IMR-90 (cell line): ENCODE measurements around the gene ZNF19. TPM values are rescaled to one million over a fixed set of nuclear protein-coding genes. Genes with fewer than 3 reads are reported as not detected.

ENCODE experiments used
- ATAC-seq: fragments of 200-7000 bp; cut with Tn5 transposase; 2 replicates; pipeline ENCODE4 v1.9.1; 2020; ENCODE audit warnings: low read depth, mild to moderate bottlenecking, moderate library complexity
- BruUV-seq: library from RNA; stranded (reverse); fragments of 400-500 nt; replicated peaks from 2 replicates; lab custom pipeline; 2021; lab: Mats Ljungman, UMichigan
- CTCF ChIA-PET: fragments of 300-600 bp; formaldehyde crosslinking; extraction: SDS; loops from one replicate; lab custom pipeline; 2021; ENCODE audit warnings: antibody characterized with exemption; lab: Yijun Ruan, JAX
- POLR2A ChIA-PET: fragments of 300-600 bp; sonication (Branson Sonifier 250); formaldehyde crosslinking; loops from one replicate; lab custom pipeline; 2022; ENCODE audit warnings: antibody characterized with exemption; ENCODE audit not compliant: unreplicated experiment; lab: Charles Lee
- DNase-seq: peaks from one replicate; pipeline ENCODE4 v3.0.0; 2013
- H2AFZ ChIP-seq: replicated peaks from 2 replicates; pipeline ENCODE3; 2013; ENCODE audit warnings: low read length, mild to moderate bottlenecking; ENCODE audit not compliant: poor library complexity
- H2AK5ac ChIP-seq: 2 replicates; pipeline ENCODE4 v1.6.1; 2013; ENCODE audit warnings: low read depth, low read length, inconsistent platforms
- H2AK9ac ChIP-seq: replicated peaks from 2 replicates; pipeline ENCODE3; 2013; ENCODE audit warnings: mild to moderate bottlenecking, low read depth, low read length, moderate library complexity; ENCODE audit not compliant: poor library complexity
- H2BK120ac ChIP-seq: 2 replicates; pipeline ENCODE4 v1.6.1; 2013; ENCODE audit warnings: low read depth, low read length, inconsistent platforms
- H2BK15ac ChIP-seq: 3 replicates; pipeline ENCODE4 v1.6.1; 2013; ENCODE audit warnings: low read depth, low read length, inconsistent platforms
- H2BK20ac ChIP-seq: 2 replicates; pipeline ENCODE4 v1.6.1; 2013; ENCODE audit warnings: low read depth, mild to moderate bottlenecking, inconsistent platforms, low read length, moderate library complexity
- H2BK5ac ChIP-seq: 2 replicates; pipeline ENCODE4 v1.6.1; 2013; ENCODE audit warnings: mild to moderate bottlenecking, low read depth, low read length, inconsistent platforms; ENCODE audit not compliant: poor library complexity, severe bottlenecking
- H3K14ac ChIP-seq: replicated peaks from 2 replicates; pipeline ENCODE4 v1.6.1; 2013; ENCODE audit warnings: low read depth, low read length, inconsistent platforms
- H3K18ac ChIP-seq: 2 replicates; pipeline ENCODE4 v1.6.1; 2013; ENCODE audit warnings: low read depth, low read length, control low read depth
- H3K23ac ChIP-seq: 2 replicates; pipeline ENCODE4 v1.6.1; 2013; ENCODE audit warnings: low read depth, low read length, inconsistent platforms
- H3K27ac ChIP-seq: 2 replicates; pipeline ENCODE4 v1.5.1; 2013; ENCODE audit warnings: mild to moderate bottlenecking, control low read depth, low read length; ENCODE audit not compliant: insufficient read depth
- H3K27me3 ChIP-seq: 2 replicates; pipeline ENCODE4 v1.6.1; 2013; ENCODE audit warnings: low read length; ENCODE audit not compliant: control insufficient read depth, insufficient read depth
- H3K36me3 ChIP-seq: 2 replicates; pipeline ENCODE4 v1.6.1; 2013; ENCODE audit warnings: low read length, mixed read lengths; ENCODE audit not compliant: control insufficient read depth, insufficient read depth
- H3K4ac ChIP-seq: 2 replicates; pipeline ENCODE4 v1.6.1; 2013; ENCODE audit warnings: low read depth, low read length, inconsistent platforms
- H3K4me1 ChIP-seq: 2 replicates; pipeline ENCODE4 v1.6.1; 2013; ENCODE audit warnings: low read length, mixed read lengths; ENCODE audit not compliant: control insufficient read depth, insufficient read depth
- H3K4me2 ChIP-seq: 2 replicates; pipeline ENCODE4 v1.6.1; 2013; ENCODE audit warnings: low read depth, mild to moderate bottlenecking, control low read depth, low read length, moderate library complexity
- H3K4me3 ChIP-seq: 2 replicates; pipeline ENCODE4 v1.5.1; 2013; ENCODE audit warnings: low read depth, mild to moderate bottlenecking, control low read depth, low read length, moderate library complexity; ENCODE audit not compliant: insufficient read depth
- H3K56ac ChIP-seq: 2 replicates; pipeline ENCODE4 v1.6.1; 2013; ENCODE audit warnings: low read length, inconsistent platforms; ENCODE audit not compliant: insufficient read depth; ENCODE audit errors: extremely low read depth
- H3K79me1 ChIP-seq, 2 experiments: 2 replicates each; pipeline ENCODE4 v1.6.1; 2013; ENCODE audit warnings: low read length in 2 of 2, inconsistent platforms in 1 of 2, low read depth in 1 of 2
- H3K9ac ChIP-seq: 2 replicates; pipeline ENCODE4 v1.6.1; 2013; ENCODE audit warnings: low read depth, low read length, control low read depth
- H3K9me1 ChIP-seq: 2 replicates; pipeline ENCODE4 v1.6.1; 2013; ENCODE audit warnings: low read length, inconsistent platforms; ENCODE audit not compliant: insufficient read depth
- H3K9me3 ChIP-seq: 2 replicates; pipeline ENCODE4 v1.6.1; 2013; ENCODE audit warnings: low read length; ENCODE audit not compliant: control insufficient read depth, insufficient read depth
- H4K20me1 ChIP-seq: 2 replicates; pipeline ENCODE4 v1.6.1; 2013; ENCODE audit warnings: low read length, inconsistent platforms; ENCODE audit not compliant: insufficient read depth
- H4K5ac ChIP-seq: 2 replicates; pipeline ENCODE4 v1.6.1; 2013; ENCODE audit warnings: mild to moderate bottlenecking, low read depth, low read length, control low read depth
- H4K8ac ChIP-seq, 2 experiments: 2 replicates each; pipeline ENCODE4 v1.6.1; 2013; ENCODE audit warnings: low read depth in 2 of 2, low read length in 2 of 2, control low read depth in 1 of 2, inconsistent platforms in 1 of 2
- H4K91ac ChIP-seq: 2 replicates; pipeline ENCODE4 v1.6.1; 2013; ENCODE audit warnings: low read depth, low read length, inconsistent platforms; ENCODE audit not compliant: insufficient read depth
- CHD1 ChIP-seq: IDR thresholded peaks from 2 replicates; pipeline ENCODE4 v1.6.1; 2012; ENCODE audit warnings: low read depth, low read length, improper control_type of control experiment
- RAD21 ChIP-seq: IDR thresholded peaks from 2 replicates; pipeline ENCODE4 v1.6.1; 2012; ENCODE audit warnings: low read length, improper control_type of control experiment
- WGBS, 2 experiments: methylation state at CpG; one replicate each; pipeline versions ENCODE4 v1.1.5 to v1.1.7; 2013; ENCODE audit warnings: missing lambda C conversion rate in 2 of 2; ENCODE audit not compliant: insufficient read length in 1 of 2; ENCODE audit errors: extremely low coverage in 2 of 2; 5-methylcytosine and 5-hydroxymethylcytosine counted together
- dilution Hi-C: fragments of 300-500 bp; cut with HindIII; formaldehyde crosslinking; loops from one replicate; pipeline ENCODE4 v1.14.3; 2018; ENCODE audit warnings: low sequenced_read_pairs; ENCODE audit not compliant: unreplicated experiment
- in situ Hi-C: fragments of 300-500 bp; cut with MboI; formaldehyde crosslinking; loops from 3 replicates; pipeline ENCODE4 v1.14.3; 2019; ENCODE audit warnings: low sequenced_read_pairs, inconsistent platforms, mixed read lengths
- intact Hi-C: fragments of 100-400 bp; cut with micrococcal nuclease; formaldehyde crosslinking; loops from 2 replicates; pipeline ENCODE4 v1.10.0; 2022
- polyA plus RNA-seq, 3 experiments: library from polyadenylated mRNA; depleted of rRNA; stranded (reverse); fragments of >200 nt; gene quantifications; 2 replicates each; pipeline ENCODE4 v1.2.3, GENCODE V29; 2012; ENCODE audit warnings: low replicate concordance in 1 of 3
- total RNA-seq: library from RNA; depleted of rRNA; stranded (reverse); fragments of >200 nt; gene quantifications from 2 replicates; pipeline ENCODE4 v1.2.3, GENCODE V29; 2012
- TF ChIP-seq, protein P1 (sequence below): conservative IDR thresholded peaks from 2 replicates; pipeline ENCODE4 v1.5.1; 2012; ENCODE audit warnings: mild to moderate bottlenecking, low read depth, low read length, improper control_type of control experiment

The ZNF19 gene
- total and polyA plus RNA-seq, 2 of the 4 experiments (the other 2 are of a cell fraction): 0.89 to 2.9 TPM

DNA sequence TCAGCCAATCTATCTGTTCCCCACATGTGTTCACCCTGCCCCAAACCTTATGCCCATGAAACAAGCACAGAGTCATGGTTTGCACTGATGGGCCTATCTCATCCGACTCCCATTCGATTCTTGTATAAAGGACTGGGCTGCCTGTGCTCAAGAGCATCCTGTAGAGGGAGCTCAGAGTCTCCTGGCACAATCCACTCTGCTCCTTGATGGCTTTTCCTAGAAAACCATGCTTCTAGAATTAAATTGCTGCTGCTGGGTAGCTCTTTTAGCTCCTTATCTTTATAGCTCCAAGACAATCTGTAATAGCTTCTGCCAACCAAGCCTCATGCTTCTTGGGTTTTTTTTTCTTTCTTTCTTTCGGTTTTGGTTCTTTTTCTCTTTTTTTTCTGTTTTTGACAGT is 9.7 kb downstream of the ZNF19 start:
- TF ChIP-seq CHD1 (no peak), RAD21 (peak; percentile 27; the same call in 1 of the 2 replicates)
- TF ChIP-seq, protein P1, sequence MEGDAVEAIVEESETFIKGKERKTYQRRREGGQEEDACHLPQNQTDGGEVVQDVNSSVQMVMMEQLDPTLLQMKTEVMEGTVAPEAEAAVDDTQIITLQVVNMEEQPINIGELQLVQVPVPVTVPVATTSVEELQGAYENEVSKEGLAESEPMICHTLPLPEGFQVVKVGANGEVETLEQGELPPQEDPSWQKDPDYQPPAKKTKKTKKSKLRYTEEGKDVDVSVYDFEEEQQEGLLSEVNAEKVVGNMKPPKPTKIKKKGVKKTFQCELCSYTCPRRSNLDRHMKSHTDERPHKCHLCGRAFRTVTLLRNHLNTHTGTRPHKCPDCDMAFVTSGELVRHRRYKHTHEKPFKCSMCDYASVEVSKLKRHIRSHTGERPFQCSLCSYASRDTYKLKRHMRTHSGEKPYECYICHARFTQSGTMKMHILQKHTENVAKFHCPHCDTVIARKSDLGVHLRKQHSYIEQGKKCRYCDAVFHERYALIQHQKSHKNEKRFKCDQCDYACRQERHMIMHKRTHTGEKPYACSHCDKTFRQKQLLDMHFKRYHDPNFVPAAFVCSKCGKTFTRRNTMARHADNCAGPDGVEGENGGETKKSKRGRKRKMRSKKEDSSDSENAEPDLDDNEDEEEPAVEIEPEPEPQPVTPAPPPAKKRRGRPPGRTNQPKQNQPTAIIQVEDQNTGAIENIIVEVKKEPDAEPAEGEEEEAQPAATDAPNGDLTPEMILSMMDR: peak; percentile 39
- ATAC-seq: no peak

More for the DNA sequence above, 9.7 kb downstream of the ZNF19 start:
- Histone ChIP-seq H4K20me1 (no peaks in the 10 kb centered on the region), H3K9me3 (peaks cover 5% of the 10 kb centered on the region), H3K27me3 (no peaks in the 10 kb centered on the region), H2AK5ac (no peak overlapping the region), H2BK20ac (no peak overlapping the region), H3K4me1 (peaks cover 1% of the 10 kb centered on the region; the same call in 1 of the 2 replicates), H3K27ac (no peak overlapping the region), H3K23ac (no peak overlapping the region), H2BK15ac (no peak overlapping the region), H2BK5ac (no peak overlapping the region), H2AFZ (no peak overlapping the region), H2AK9ac (no peak overlapping the region), H3K14ac (no peak overlapping the region), H3K79me1 (peaks cover 6 to 7% of the 10 kb centered on the region in 2 experiments; a peak in 3 of 4 replicates), H3K4me2 (no peak overlapping the region), H3K9ac (no peak overlapping the region), H3K56ac (no peak overlapping the region), H3K18ac (no peak overlapping the region), H3K4me3 (no peak overlapping the region), H2BK120ac (peak overlapping the region; percentile 33; the same call in 1 of the 2 replicates), H4K91ac (no peak overlapping the region), H4K8ac (no peak overlapping the region), H3K36me3 (peaks cover 18% of the 10 kb centered on the region), H4K5ac (no peak overlapping the region), H3K9me1 (0 out of 2 replicates have a peak, but pooled peaks cover 2% of the 10 kb centered on the region), H3K4ac (no peak overlapping the region)
- no TSS peak for BruUV-seq
- in situ Hi-C loops (loop anchor here (25.0 kb wide), 1 partner anchor 692 kb away; no protein-coding TSS in a partner anchor), intact Hi-C loops (no loop called here), dilution Hi-C loops (no loop called here)
- peak; percentile 34 for DNase-seq
- ChIA-PET CTCF (interaction anchor here (0.6 to 1.1 kb wide), 4 partner anchors 9 to 199 kb away, joined by 3 to 6 read pairs (median 4); no protein-coding TSS in a partner anchor), POLR2A (interaction anchor here (0.8 kb wide), 1 partner anchor 17 kb away, joined by 4 read pairs; no protein-coding TSS in a partner anchor)
- no CpG with 5 or more reads among the region's 3 CpGs for WGBS, 2 experiments
